Activated CD8-positive, alpha-beta T cell treated with anti-CD3 and anti-CD28 coated beads for 36 hours (primary cell): ENCODE results near the gene PLEKHG3. TPM values are rescaled to one million over a fixed set of nuclear protein-coding genes. Genes with fewer than 3 reads are reported as not detected.

Source experiments
- ATAC-seq: fragments of 200-7000 bp; cut with Tn5 transposase; one replicate; pipeline ENCODE4 v1.10.0; 2021; ENCODE audit warnings: mild to moderate bottlenecking, moderate library complexity
- CTCF ChIA-PET: fragments of 350-600 bp; sonication (Branson Sonifier 250); formaldehyde crosslinking; loops from one replicate; lab custom pipeline; 2021; ENCODE audit warnings: antibody characterized with exemption; lab: Charles Lee
- POLR2A ChIA-PET: fragments of 350-600 bp; sonication (Branson Sonifier 250); formaldehyde crosslinking; loops from one replicate; lab custom pipeline; 2021; ENCODE audit warnings: antibody characterized with exemption; lab: Charles Lee
- DNase-seq: peaks from one replicate; pipeline ENCODE4 v3.0.0-alpha.2; 2020
- H3K27ac Mint-ChIP-seq: one replicate; pipeline ENCODE4 v1.8.0; 2021; ENCODE audit warnings: mild to moderate bottlenecking, mixed read lengths
- H3K27me3 Mint-ChIP-seq: one replicate; pipeline ENCODE4 v1.8.0; 2021; ENCODE audit warnings: mixed read lengths
- H3K36me3 Mint-ChIP-seq: one replicate; pipeline ENCODE4 v1.8.0; 2021; ENCODE audit warnings: low read depth, mixed read lengths
- H3K4me1 Mint-ChIP-seq: one replicate; pipeline ENCODE4 v1.8.0; 2021; ENCODE audit warnings: low read depth, mixed read lengths
- H3K4me3 Mint-ChIP-seq: one replicate; pipeline ENCODE4 v1.8.0; 2021; ENCODE audit warnings: mild to moderate bottlenecking, moderate library complexity, mixed read lengths
- H3K9me3 Mint-ChIP-seq: one replicate; pipeline ENCODE4 v1.8.0; 2021; ENCODE audit warnings: mixed read lengths
- CTCF ChIP-seq: fragments of 200-600 bp; IDR thresholded peaks from one replicate; pipeline ENCODE4 v1.8.0; 2022; ENCODE audit warnings: antibody characterized with exemption, mild to moderate bottlenecking
- intact Hi-C: fragments of 100-400 bp; cut with micrococcal nuclease; formaldehyde crosslinking; loops from one replicate; pipeline ENCODE4 v1.10.0; 2022
- total RNA-seq, 2 experiments: library from RNA; stranded (reverse); gene quantifications; one replicate each; pipeline ENCODE4 v1.2.3, GENCODE V29; 2021

The PLEKHG3 gene
- total RNA-seq, 2 experiments from 2014 or later, result 2.7 to 2.8 TPM

- H3K4me3 Mint-ChIP-seq, result no peak overlapping the region
Measured at GRCh38 chr14:64755781-64756221, 51.6 kb downstream of the PLEKHG3 start.

GRCh38 chr14:64756712-64757111 is 52.5 kb downstream of the PLEKHG3 start:
- peaks cover 7% of the 10 kb centered on the region for H3K27me3 Mint-ChIP-seq
- no peak for TF ChIP-seq CTCF
- intact Hi-C loops, result no loop called here
- H3K36me3 Mint-ChIP-seq, result no peaks in the 10 kb centered on the region
- no peaks in the 10 kb centered on the region for H3K4me1 Mint-ChIP-seq
- H3K4me3 Mint-ChIP-seq, result no peak overlapping the region
- ATAC-seq, result no peak
- POLR2A ChIA-PET, result no interaction called here
- no peak overlapping the region for H3K27ac Mint-ChIP-seq
- CTCF ChIA-PET, result interaction anchor here (1.1 to 1.4 kb wide), 2 partner anchors 8 to 83 kb away, joined by 4 read pairs; no protein-coding TSS in a partner anchor
- DNase-seq, result no peak
- no peaks in the 10 kb centered on the region for H3K9me3 Mint-ChIP-seq

More at GRCh38 chr14:64755781-64756221, 51.6 kb downstream of the PLEKHG3 start:
- no peak for TF ChIP-seq CTCF
- DNase-seq (peak; percentile 49), ATAC-seq (peak; percentile 82)
- H3K4me1 Mint-ChIP-seq, result no peaks in the 10 kb centered on the region
- no peaks in the 10 kb centered on the region for H3K36me3 Mint-ChIP-seq
- H3K27ac Mint-ChIP-seq, result no peak overlapping the region
- intact Hi-C loops, result no loop called here
- peaks cover under 1% of the 10 kb centered on the region for H3K27me3 Mint-ChIP-seq
- H3K9me3 Mint-ChIP-seq, result no peaks in the 10 kb centered on the region
- ChIA-PET POLR2A (no interaction called here), CTCF (interaction anchor here (1.1 to 1.4 kb wide), 2 partner anchors 9 to 82 kb away, joined by 4 read pairs; no protein-coding TSS in a partner anchor)

GRCh38 chr14:64757601-64758000 is 53.4 kb downstream of the PLEKHG3 start:
- H3K9me3 Mint-ChIP-seq, result no peaks in the 10 kb centered on the region
- CTCF ChIA-PET, result no interaction called here
- no peak overlapping the region for H3K27ac Mint-ChIP-seq
- no peaks in the 10 kb centered on the region for H3K4me1 Mint-ChIP-seq
- no peaks in the 10 kb centered on the region for H3K36me3 Mint-ChIP-seq
- ATAC-seq (no peak), DNase-seq (no peak)
- H3K27me3 Mint-ChIP-seq, result peaks cover 7% of the 10 kb centered on the region
- POLR2A ChIA-PET, result interaction anchor here (0.6 kb wide), 1 partner anchor 124 kb away, joined by 3 read pairs; no protein-coding TSS in a partner anchor
- no peak for TF ChIP-seq CTCF
- no peak overlapping the region for H3K4me3 Mint-ChIP-seq
- intact Hi-C loops, result no loop called here

- no peak for TF ChIP-seq CTCF
- Mint-ChIP-seq H3K27ac (no peak overlapping the region), H3K36me3 (no peaks in the 10 kb centered on the region), H3K4me1 (no peaks in the 10 kb centered on the region), H3K4me3 (no peak overlapping the region), H3K27me3 (peaks cover 7% of the 10 kb centered on the region), H3K9me3 (no peaks in the 10 kb centered on the region)
- intact Hi-C loops, result no loop called here
- POLR2A ChIA-PET, result interaction anchor here (0.6 kb wide), 1 partner anchor 70 kb away, joined by 3 read pairs; no protein-coding TSS in a partner anchor
- DNase-seq (no peak), ATAC-seq (no peak)
- CTCF ChIA-PET, result interaction anchor here (1.7 to 2.1 kb wide), 2 partner anchors 121 to 134 kb away, joined by 5 to 8 read pairs; no protein-coding TSS in a partner anchor
Measured at GRCh38 chr14:64758025-64758521, 53.8 kb downstream of the PLEKHG3 start.
